Effector CD4-positive, alpha-beta T cell (primary cell): ENCODE results near the gene TUBGCP5.
A peak's percentile ranks its signal among the peaks of the same experiment; 100 is the strongest.
"Not testable (repeated sequence)": the region's sequence is repeated elsewhere in the genome, so short reads cannot be mapped to it uniquely, and the experiment has no call there.

Experiments
- DNase-seq: peaks from one replicate; pipeline ENCODE4 v3.0.0-alpha.2; 2020

TUBGCP5 gene

GRCh38 chr15:23041736-23042135 is 2.4 kb upstream of the TUBGCP5 start:
- DNase-seq: not testable (repeated sequence)

- DNase-seq: no peak
Observed at GRCh38 chr15:23039917-23040281, 530 bp upstream of the TUBGCP5 start.

- DNase-seq: no peak
Observed at GRCh38 chr15:23038726-23039142, 635 bp downstream of the TUBGCP5 start.

- peak; percentile 42 for DNase-seq
Observed at GRCh38 chr15:23035964-23036566, 3.3 kb downstream of the TUBGCP5 start.

GRCh38 chr15:23033979-23034378 is 5.4 kb downstream of the TUBGCP5 start:
- no peak for DNase-seq

- DNase-seq: no peak
Observed at GRCh38 chr15:23026218-23026617, 13.2 kb downstream of the TUBGCP5 start.

GRCh38 chr15:23022156-23022555 is 17.2 kb downstream of the TUBGCP5 start:
- no peak for DNase-seq

- DNase-seq: no peak
Observed at GRCh38 chr15:23014394-23015000, 24.9 kb downstream of the TUBGCP5 start.

GRCh38 chr15:23013681-23014080 is 25.7 kb downstream of the TUBGCP5 start:
- DNase-seq: no peak

- not testable (repeated sequence) for DNase-seq
Observed at GRCh38 chr15:23012616-23013015, 26.8 kb downstream of the TUBGCP5 start.

- no peak for DNase-seq
Observed at GRCh38 chr15:23003736-23004135, 35.6 kb downstream of the TUBGCP5 start.

GRCh38 chr15:23002920-23003319 is 36.4 kb downstream of the TUBGCP5 start:
- no peak for DNase-seq

GRCh38 chr15:22995795-22996194 is 43.6 kb downstream of the TUBGCP5 start:
- no peak for DNase-seq

- no peak for DNase-seq
Observed at GRCh38 chr15:22992024-22992326, 47.4 kb downstream of the TUBGCP5 start.

- no peak for DNase-seq
Observed at GRCh38 chr15:22989576-22990477, 49.5 kb downstream of the TUBGCP5 start.

- no peak for DNase-seq
Observed at GRCh38 chr15:22988811-22989210, 50.6 kb downstream of the TUBGCP5 start.

GRCh38 chr15:22981931-22982330 is 57.4 kb downstream of the TUBGCP5 start:
- DNase-seq: not testable (repeated sequence)

- DNase-seq: no peak
Observed at GRCh38 chr15:22981051-22981840, 58.1 kb downstream of the TUBGCP5 start.

- DNase-seq: no peak
Observed at GRCh38 chr15:22980189-22981050, 58.9 kb downstream of the TUBGCP5 start, which contains the start of gene CYFIP1. TSS of gene CYFIP1 (minus strand) at chr15:22980368. CDS start at chr15:22947285, 33,083 bp downstream.

- no peak for DNase-seq
Observed at GRCh38 chr15:22979238-22980188, 59.9 kb downstream of the TUBGCP5 start.
